Limb (tissue), 2 donors: Measurements from ENCODE around the gene NXPH2.
"Not testable (repeated sequence)": the region's sequence is repeated elsewhere in the genome, so short reads cannot be mapped to it uniquely, and the experiment has no call there.

ENCODE experiments used
- DNase-seq, 2 donors: peaks; one replicate each; pipeline ENCODE4 v3.0.0-alpha.2; 2016; ENCODE audit errors: extremely low spot score in 2 of 2

The NXPH2 gene

GRCh38 chr2:138757384-138757783, 22.8 kb downstream of the NXPH2 start:
- DNase-seq: no peak

GRCh38 chr2:138752197-138752956, 27.8 kb downstream of the NXPH2 start:
- DNase-seq: peak in 1 of 2 donors; percentile 14

- DNase-seq: peak; percentile 61 to 77
Observed at GRCh38 chr2:138744713-138745112, 35.5 kb downstream of the NXPH2 start.

GRCh38 chr2:138742441-138743057, 37.6 kb downstream of the NXPH2 start:
- DNase-seq: no peak

GRCh38 chr2:138741851-138742250, 38.3 kb downstream of the NXPH2 start:
- no peak for DNase-seq

GRCh38 chr2:138737009-138737554, 43.1 kb downstream of the NXPH2 start:
- not testable (repeated sequence) for DNase-seq

GRCh38 chr2:138732651-138733050, 47.5 kb downstream of the NXPH2 start:
- no peak for DNase-seq

- no peak for DNase-seq
Observed at GRCh38 chr2:138730497-138731030, 49.6 kb downstream of the NXPH2 start.

GRCh38 chr2:138727956-138728355, 52.2 kb downstream of the NXPH2 start:
- no peak for DNase-seq

- no peak for DNase-seq
Observed at GRCh38 chr2:138726681-138727080, 53.5 kb downstream of the NXPH2 start.

GRCh38 chr2:138724729-138725459, 55.3 kb downstream of the NXPH2 start:
- DNase-seq: no peak

- no peak for DNase-seq
Observed at GRCh38 chr2:138724327-138724726, 55.9 kb downstream of the NXPH2 start.

GRCh38 chr2:138723196-138723987, 56.8 kb downstream of the NXPH2 start:
- no peak for DNase-seq

GRCh38 chr2:138722316-138722715, 57.9 kb downstream of the NXPH2 start:
- no peak for DNase-seq

GRCh38 chr2:138720035-138720838, 60.0 kb downstream of the NXPH2 start:
- no peak for DNase-seq

GRCh38 chr2:138718405-138718804, 61.8 kb downstream of the NXPH2 start:
- DNase-seq: no peak

- no peak for DNase-seq
Observed at GRCh38 chr2:138716183-138716582, 64.0 kb downstream of the NXPH2 start.

GRCh38 chr2:138713504-138713903, 66.7 kb downstream of the NXPH2 start:
- no peak for DNase-seq

GRCh38 chr2:138713069-138713496, 67.1 kb downstream of the NXPH2 start:
- DNase-seq: no peak
